Colonic mucosa (tissue), 4 donors: Measurements from ENCODE around the gene CSNK1G1. TPM values are rescaled to one million over a fixed set of nuclear protein-coding genes. Genes with fewer than 3 reads are reported as not detected.
A peak's percentile ranks its signal among the peaks of the same experiment; 100 is the strongest.
"Not testable (repeated sequence)": the region's sequence is repeated elsewhere in the genome, so short reads cannot be mapped to it uniquely, and the experiment has no call there.

Experiments used
- DNase-seq: peaks from one replicate; pipeline ENCODE4 v3.0.0-alpha.2; 2020
- H3K27ac ChIP-seq: fragments of 200-600 bp; one replicate; pipeline ENCODE4 v1.8.0; 2021
- H3K27me3 ChIP-seq: fragments of 200-600 bp; one replicate; pipeline ENCODE4 v1.8.0; 2021
- H3K36me3 ChIP-seq: fragments of 200-600 bp; one replicate; pipeline ENCODE4 v1.8.0; 2021
- H3K4me1 ChIP-seq: fragments of 200-600 bp; one replicate; pipeline ENCODE4 v1.8.0; 2021; ENCODE audit warnings: mild to moderate bottlenecking
- H3K4me3 ChIP-seq: fragments of 200-600 bp; one replicate; pipeline ENCODE4 v1.8.0; 2021
- H3K9ac ChIP-seq, 2 donors: one replicate each; pipeline ENCODE4 v1.7.0; 2013; ENCODE audit warnings: control low read depth in 2 of 2, low read depth in 2 of 2, low read length in 2 of 2
- H3K9me3 ChIP-seq: fragments of 200-600 bp; one replicate; pipeline ENCODE4 v1.8.0; 2021
- intact Hi-C: fragments of 100-400 bp; cut with DNase I; formaldehyde crosslinking; loops from one replicate; pipeline ENCODE4 v1.14.1; 2022
- total RNA-seq, 2 donors: library from RNA; stranded (reverse); fragmentation: NEBNext Ultra II Directional in 1 of 2; extraction: Animal tissue kit (Norgen Biotek cat#: 25700) in 1 of 2; gene quantifications; one replicate each; pipeline ENCODE4 v1.2.1, GENCODE V29; 2021
- TF ChIP-seq, protein P1 (sequence below): fragments of 200-600 bp; IDR thresholded peaks from one replicate; pipeline ENCODE4 v1.8.0; 2022; ENCODE audit warnings: antibody characterized with exemption, mild to moderate bottlenecking
- donor health status: healthy.
- donor health status: DM: no; HTN: no; CAD: no.
- donor health status: DM: no; HTN: no; CAD: no.

CSNK1G1 gene
- total RNA-seq, 2 donors from 2014 or later: 17.0 to 18.5 TPM

DNA sequence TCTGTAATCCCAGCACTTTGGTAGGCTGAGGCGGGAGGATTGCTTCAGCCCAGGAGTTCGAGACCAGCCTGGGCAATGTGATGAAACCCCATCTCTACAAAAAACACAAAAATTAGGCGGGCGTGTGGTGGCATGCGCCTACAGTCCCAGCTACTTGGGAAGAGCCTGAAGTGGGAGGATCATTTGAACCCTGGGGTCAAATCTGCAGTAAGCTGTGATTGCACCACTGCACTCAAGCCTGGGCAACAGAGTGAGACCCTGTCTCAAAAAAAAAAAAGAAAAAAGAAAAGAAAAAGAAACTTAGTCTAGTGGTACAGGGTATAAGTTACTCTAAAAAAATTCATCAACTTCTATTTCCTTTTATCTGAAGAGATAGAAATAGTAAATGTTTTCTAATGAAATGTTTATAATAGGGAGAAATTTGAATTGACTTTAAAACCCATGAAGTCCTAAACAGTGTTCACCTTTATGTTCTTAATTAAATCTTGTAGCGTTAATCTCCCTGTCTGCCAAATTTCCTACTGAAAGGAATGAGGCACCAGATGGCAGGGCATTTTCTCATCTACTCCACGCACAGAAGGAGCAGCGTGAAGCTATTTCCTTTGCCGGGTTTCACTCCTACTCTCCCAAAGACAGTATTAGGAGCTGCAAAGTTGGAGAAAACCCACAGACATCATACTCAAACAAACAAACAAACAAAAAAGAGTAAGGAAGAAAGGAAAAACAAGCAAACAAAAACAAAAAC lies 23.4 kb upstream of the CSNK1G1 start:
- DNase-seq: no peak
- Histone ChIP-seq H3K36me3 (no peaks in the 10 kb centered on the region), H3K9ac (no peak overlapping the region), H3K9me3 (no peaks in the 10 kb centered on the region), H3K27me3 (no peaks in the 10 kb centered on the region), H3K4me3 (no peak overlapping the region), H3K4me1 (peaks cover 7% of the 10 kb centered on the region), H3K27ac (no peak overlapping the region)
- intact Hi-C loops: no loop called here
- TF ChIP-seq, protein P1, sequence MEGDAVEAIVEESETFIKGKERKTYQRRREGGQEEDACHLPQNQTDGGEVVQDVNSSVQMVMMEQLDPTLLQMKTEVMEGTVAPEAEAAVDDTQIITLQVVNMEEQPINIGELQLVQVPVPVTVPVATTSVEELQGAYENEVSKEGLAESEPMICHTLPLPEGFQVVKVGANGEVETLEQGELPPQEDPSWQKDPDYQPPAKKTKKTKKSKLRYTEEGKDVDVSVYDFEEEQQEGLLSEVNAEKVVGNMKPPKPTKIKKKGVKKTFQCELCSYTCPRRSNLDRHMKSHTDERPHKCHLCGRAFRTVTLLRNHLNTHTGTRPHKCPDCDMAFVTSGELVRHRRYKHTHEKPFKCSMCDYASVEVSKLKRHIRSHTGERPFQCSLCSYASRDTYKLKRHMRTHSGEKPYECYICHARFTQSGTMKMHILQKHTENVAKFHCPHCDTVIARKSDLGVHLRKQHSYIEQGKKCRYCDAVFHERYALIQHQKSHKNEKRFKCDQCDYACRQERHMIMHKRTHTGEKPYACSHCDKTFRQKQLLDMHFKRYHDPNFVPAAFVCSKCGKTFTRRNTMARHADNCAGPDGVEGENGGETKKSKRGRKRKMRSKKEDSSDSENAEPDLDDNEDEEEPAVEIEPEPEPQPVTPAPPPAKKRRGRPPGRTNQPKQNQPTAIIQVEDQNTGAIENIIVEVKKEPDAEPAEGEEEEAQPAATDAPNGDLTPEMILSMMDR: no peak

DNA sequence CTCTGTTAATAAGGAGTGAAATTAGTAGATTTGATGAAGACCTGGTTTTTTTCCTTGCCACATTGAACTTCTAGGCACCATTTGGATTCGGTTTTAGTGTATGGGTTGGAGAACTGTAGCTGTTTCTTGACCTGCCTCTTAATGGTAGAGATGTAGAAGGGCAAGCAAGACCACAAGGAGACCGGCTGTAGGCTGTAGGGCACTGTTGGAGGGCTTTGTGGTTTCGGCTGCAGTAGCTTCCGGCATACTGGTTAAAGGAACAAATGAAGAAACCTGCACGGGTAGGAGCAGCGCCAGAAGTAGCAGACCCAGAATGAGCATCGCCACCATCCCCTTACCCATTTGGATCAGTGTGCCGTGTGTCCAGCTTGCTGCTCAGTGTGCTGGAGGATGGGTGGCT lies 17.4 kb upstream of the CSNK1G1 start:
- no peak overlapping the region for H3K9ac ChIP-seq
- no peaks in the 10 kb centered on the region for H3K4me1 ChIP-seq
- intact Hi-C loops: no loop called here
- H3K9me3 ChIP-seq: no peaks in the 10 kb centered on the region
- no peak overlapping the region for H3K27ac ChIP-seq
- H3K36me3 ChIP-seq: no peaks in the 10 kb centered on the region
- TF ChIP-seq, protein P1: no peak
- H3K4me3 ChIP-seq: no peak overlapping the region
- no peak for DNase-seq
- no peaks in the 10 kb centered on the region for H3K27me3 ChIP-seq

DNA sequence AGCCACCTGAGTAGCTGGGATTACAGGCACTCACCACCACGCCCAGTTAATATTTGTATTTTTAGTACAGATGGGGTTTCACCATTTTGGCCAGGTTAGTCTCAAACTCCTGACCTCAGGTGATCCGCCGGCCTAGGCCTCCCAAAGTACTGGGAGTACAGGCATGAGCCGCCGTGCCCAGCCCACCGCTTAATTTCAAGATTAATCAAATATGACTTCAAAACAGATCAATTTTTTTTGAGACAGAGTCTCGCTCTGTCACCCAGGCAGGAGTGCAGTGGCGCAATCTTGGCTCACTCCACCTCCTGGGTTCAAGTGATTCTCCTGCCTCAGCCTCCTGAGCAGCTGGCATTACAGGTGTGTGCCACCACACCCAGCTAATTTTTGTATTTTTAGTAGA lies 15.4 kb upstream of the CSNK1G1 start:
- H3K27ac ChIP-seq, DNase-seq, H3K36me3 ChIP-seq, H3K27me3 ChIP-seq, intact Hi-C loops, H3K4me1 ChIP-seq, H3K9me3 ChIP-seq, H3K4me3 ChIP-seq, H3K9ac ChIP-seq: not testable (repeated sequence)

DNA sequence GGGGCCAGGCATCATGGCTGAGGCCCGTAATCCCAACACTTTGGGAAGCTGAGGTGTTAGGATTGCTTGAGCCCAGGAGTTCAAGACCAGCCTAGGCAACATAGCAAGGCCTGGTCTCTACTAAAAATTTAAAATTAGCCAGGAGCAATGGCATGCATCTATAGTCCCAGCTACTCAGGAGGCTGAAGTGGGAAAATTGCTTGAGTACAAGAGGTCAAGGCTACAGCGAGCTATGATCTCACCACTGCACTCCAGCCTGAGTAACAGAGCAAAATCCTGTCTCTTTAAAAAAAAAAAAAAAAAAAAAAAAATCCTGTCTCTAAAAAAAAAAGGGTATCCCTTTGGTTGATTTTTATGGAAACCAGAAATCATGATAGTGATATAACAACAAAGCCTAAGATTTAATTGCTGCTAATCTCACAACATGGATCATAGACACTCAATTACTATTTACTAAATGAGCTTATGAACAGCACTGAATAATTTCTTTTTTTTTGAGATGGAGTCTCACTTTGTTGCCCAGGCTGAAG lies 13.2 kb upstream of the CSNK1G1 start:
- H3K27ac ChIP-seq: no peak overlapping the region
- H3K4me1 ChIP-seq: no peaks in the 10 kb centered on the region
- no peak for DNase-seq
- H3K9me3 ChIP-seq: no peaks in the 10 kb centered on the region
- H3K36me3 ChIP-seq: no peaks in the 10 kb centered on the region
- TF ChIP-seq, protein P1: no peak
- intact Hi-C loops: no loop called here
- H3K4me3 ChIP-seq: no peak overlapping the region
- no peak overlapping the region for H3K9ac ChIP-seq
- no peaks in the 10 kb centered on the region for H3K27me3 ChIP-seq

DNA sequence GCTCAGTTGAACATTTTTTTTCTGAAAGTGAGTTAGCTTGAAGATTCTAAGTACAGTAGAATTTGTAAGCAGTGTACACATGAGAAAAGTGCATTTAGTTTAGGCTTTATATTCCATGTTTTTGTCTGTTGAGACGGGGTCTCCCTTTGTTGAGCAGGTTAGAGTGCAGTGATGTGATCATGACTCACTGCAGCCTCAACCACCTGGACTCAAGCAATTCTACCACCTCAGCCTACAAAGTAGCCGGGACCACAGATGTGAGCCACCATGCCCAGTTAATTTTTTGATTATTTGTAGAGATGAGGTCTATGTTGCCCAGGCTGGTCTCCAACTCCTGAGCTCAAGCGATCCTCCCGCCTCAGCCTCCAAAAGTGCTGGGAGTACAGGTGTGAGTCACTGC lies 5.3 kb upstream of the CSNK1G1 start:
- no peak overlapping the region for H3K4me3 ChIP-seq
- no peaks in the 10 kb centered on the region for H3K27me3 ChIP-seq
- H3K36me3 ChIP-seq: no peaks in the 10 kb centered on the region
- H3K27ac ChIP-seq: no peak overlapping the region
- DNase-seq: no peak
- H3K4me1 ChIP-seq: no peaks in the 10 kb centered on the region
- no peak overlapping the region for H3K9ac ChIP-seq
- intact Hi-C loops: no loop called here
- H3K9me3 ChIP-seq: no peaks in the 10 kb centered on the region
- TF ChIP-seq, protein P1: no peak

DNA sequence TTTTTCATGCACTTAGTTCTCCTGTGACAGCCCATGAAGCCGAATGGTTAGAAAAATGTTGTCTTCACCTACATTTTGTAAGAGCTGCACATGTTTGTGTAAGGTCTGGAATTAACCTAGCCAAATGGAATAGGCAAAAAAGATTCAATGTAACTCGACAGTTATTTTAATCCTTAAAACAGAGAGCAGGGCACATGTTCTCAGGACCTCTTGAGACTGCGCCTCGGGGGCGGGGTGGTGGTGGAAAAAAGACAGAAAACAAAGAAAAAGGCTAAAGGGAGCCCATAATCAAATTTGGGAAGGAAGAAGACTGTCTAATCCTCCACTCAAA lies 702 bp upstream of the CSNK1G1 start:
- intact Hi-C loops: loop anchor here (5.0 kb wide), 1 partner anchor 144 kb away; no protein-coding TSS in a partner anchor
- no peak for DNase-seq
- H3K4me1 ChIP-seq: no peaks in the 10 kb centered on the region
- TF ChIP-seq, protein P1: no peak
- H3K36me3 ChIP-seq: no peaks in the 10 kb centered on the region
- H3K27me3 ChIP-seq: no peaks in the 10 kb centered on the region
- peak overlapping the region in 1 of 2 donors; percentile 85 for H3K9ac ChIP-seq
- H3K27ac ChIP-seq: peak overlapping the region; percentile 62
- no peaks in the 10 kb centered on the region for H3K9me3 ChIP-seq
- H3K4me3 ChIP-seq: peak overlapping the region; percentile 88
